ENCODE measurements around the gene KRTAP4-1. TPM values are rescaled to one million over a fixed set of nuclear protein-coding genes. Genes with fewer than 3 reads are reported as not detected.

KRTAP4-1 gene
- total RNA-seq, 2 donors from 2014 or later: not detected

GRCh38 chr17:41178843-41179616 lies 5.7 kb downstream of the KRTAP4-1 start:
- Histone ChIP-seq H3K4me3 (ENCODE audit: low read length) (no peak overlapping the region), H3K27ac (ENCODE audit: low read depth, low read length) (no peak overlapping the region), H3K36me3 (ENCODE audit: control insufficient read depth, insufficient read depth, low read length) (no peaks in the 10 kb centered on the region), H3K9me3 (ENCODE audit: control insufficient read depth, low read length) (no peaks in the 10 kb centered on the region), H3K4me1 (ENCODE audit: control insufficient read depth, insufficient read depth, low read length) (no peaks in the 10 kb centered on the region), H3K27me3 (ENCODE audit: control insufficient read depth, insufficient read depth, low read length, poor library complexity, severe bottlenecking) (no peaks in the 10 kb centered on the region), H3K9ac (ENCODE audit: extremely low read depth, low read length, poor library complexity, severe bottlenecking) (no peak overlapping the region)
- H3K4me3 Mint-ChIP-seq: no peak overlapping the region
- peaks cover 1% of the 10 kb centered on the region for H3K27me3 Mint-ChIP-seq (ENCODE audit: insufficient read depth)
- no peak overlapping the region for H3K27ac Mint-ChIP-seq
- 96 to 100% methylated on average over 1 of the region's 1 CpG for WGBS, 2 experiments (ENCODE audit: insufficient coverage in 1 of 2, insufficient read length in 1 of 2)
- no peak for DNase-seq
- TF ChIP-seq CTCF (conservative IDR thresholded peaks at IDR 0.05): no peak
- no peaks in the 10 kb centered on the region for H3K36me3 Mint-ChIP-seq (ENCODE audit: low read depth)
- H3K9me3 Mint-ChIP-seq: no peaks in the 10 kb centered on the region
- peaks cover 1% of the 10 kb centered on the region for H3K4me1 Mint-ChIP-seq

- no peaks in the 10 kb centered on the region for H3K36me3 Mint-ChIP-seq (ENCODE audit: low read depth)
- H3K27ac ChIP-seq (ENCODE audit: low read depth, low read length): no peak overlapping the region
Observed at GRCh38 chr17:41178341-41178740, 6.4 kb downstream of the KRTAP4-1 start.

GRCh38 chr17:41177727-41178271 lies 6.9 kb downstream of the KRTAP4-1 start, which contains the start of gene KRTAP4-2:
Gene KRTAP4-2, minus strand, starts transcription at chr17:41178221. Its CDS starts 57 bp downstream, at chr17:41178164.
- Mint-ChIP-seq H3K9me3 (no peaks in the 10 kb centered on the region), H3K27me3 (ENCODE audit: insufficient read depth) (peaks cover 3% of the 10 kb centered on the region), H3K27ac (no peak within 1 kb of the TSS), H3K4me3 (no peak within 1 kb of the TSS), H3K36me3 (ENCODE audit: low read depth) (no peaks in the 10 kb centered on the region), H3K4me1 (peaks cover 1% of the 10 kb centered on the region)
- H3K27ac ChIP-seq (ENCODE audit: low read depth, low read length): no peak within 1 kb of the TSS
- DNase-seq: no peak
- H3K4me1 ChIP-seq (ENCODE audit: control insufficient read depth, insufficient read depth, low read length): no peaks in the 10 kb centered on the region
- H3K9ac ChIP-seq (ENCODE audit: extremely low read depth, low read length, poor library complexity, severe bottlenecking): no peak within 1 kb of the TSS
- H3K27me3 ChIP-seq (ENCODE audit: control insufficient read depth, insufficient read depth, low read length, poor library complexity, severe bottlenecking): no peaks in the 10 kb centered on the region
- TF ChIP-seq CTCF (conservative IDR thresholded peaks at IDR 0.05): no peak
- WGBS, 2 experiments (ENCODE audit: insufficient coverage in 1 of 2, insufficient read length in 1 of 2): 94 to 100% methylated on average over 2 to 6 of the region's 7 CpGs
- H3K4me3 ChIP-seq (ENCODE audit: low read length): no peak within 1 kb of the TSS
- H3K9me3 ChIP-seq (ENCODE audit: control insufficient read depth, low read length): no peaks in the 10 kb centered on the region
- no peaks in the 10 kb centered on the region for H3K36me3 ChIP-seq (ENCODE audit: control insufficient read depth, insufficient read depth, low read length)

More at GRCh38 chr17:41178341-41178740, 6.4 kb downstream of the KRTAP4-1 start:
- WGBS, 2 experiments (ENCODE audit: insufficient coverage in 1 of 2, insufficient read length in 1 of 2): 91 to 97% methylated on average over 3 of the region's 3 CpGs
- Mint-ChIP-seq H3K4me1 (peaks cover 1% of the 10 kb centered on the region), H3K27ac (no peak overlapping the region), H3K27me3 (ENCODE audit: insufficient read depth) (peaks cover 2% of the 10 kb centered on the region), H3K9me3 (no peaks in the 10 kb centered on the region), H3K4me3 (no peak overlapping the region)
- Histone ChIP-seq H3K36me3 (ENCODE audit: control insufficient read depth, insufficient read depth, low read length) (no peaks in the 10 kb centered on the region), H3K9me3 (ENCODE audit: control insufficient read depth, low read length) (no peaks in the 10 kb centered on the region), H3K9ac (ENCODE audit: extremely low read depth, low read length, poor library complexity, severe bottlenecking) (no peak overlapping the region), H3K27me3 (ENCODE audit: control insufficient read depth, insufficient read depth, low read length, poor library complexity, severe bottlenecking) (no peaks in the 10 kb centered on the region), H3K4me1 (ENCODE audit: control insufficient read depth, insufficient read depth, low read length) (no peaks in the 10 kb centered on the region), H3K4me3 (ENCODE audit: low read length) (no peak overlapping the region)
- no peak for DNase-seq
- TF ChIP-seq CTCF (conservative IDR thresholded peaks at IDR 0.05): no peak
